GM18520 (cell line): ENCODE results near the gene USP47.

Experiments used
- ATAC-seq: cut with Tn5 transposase; IDR thresholded peaks from one replicate; pipeline ENCODE4 v1.9.1; 2021; ENCODE audit not compliant: unreplicated experiment

The USP47 gene

GRCh38 chr11:11937433-11937832, 95.7 kb downstream of the USP47 start:
- ATAC-seq, result no peak

GRCh38 chr11:11937957-11938356, 96.2 kb downstream of the USP47 start:
- ATAC-seq, result no peak

GRCh38 chr11:11940551-11940950, 98.8 kb downstream of the USP47 start:
- no peak for ATAC-seq

- ATAC-seq, result no peak
Measured at GRCh38 chr11:11942668-11943067, 100.9 kb downstream of the USP47 start.

- ATAC-seq, result no peak
Measured at GRCh38 chr11:11944444-11944843, 102.7 kb downstream of the USP47 start.

- ATAC-seq, result no peak
Measured at GRCh38 chr11:11946180-11946579, 104.4 kb downstream of the USP47 start.

GRCh38 chr11:11946878-11947277, 105.1 kb downstream of the USP47 start:
- ATAC-seq, result no peak

- ATAC-seq, result no peak
Measured at GRCh38 chr11:11947825-11948224, 106.1 kb downstream of the USP47 start.

- ATAC-seq, result no peak
Measured at GRCh38 chr11:11948242-11948947, 106.6 kb downstream of the USP47 start.

- ATAC-seq, result no peak
Measured at GRCh38 chr11:11949482-11949881, 107.7 kb downstream of the USP47 start.

GRCh38 chr11:11952036-11952435, 110.3 kb downstream of the USP47 start:
- no peak for ATAC-seq

GRCh38 chr11:11956006-11956405, 114.2 kb downstream of the USP47 start:
- ATAC-seq, result no peak

- ATAC-seq, result no peak
Measured at GRCh38 chr11:11958403-11959231, 116.8 kb downstream of the USP47 start.

- ATAC-seq, result no peak
Measured at GRCh38 chr11:11959601-11960000, 117.8 kb downstream of the USP47 start.

GRCh38 chr11:11960687-11961086, 118.9 kb downstream of the USP47 start:
- no peak for ATAC-seq

GRCh38 chr11:11961399-11962028, 119.7 kb downstream of the USP47 start:
- ATAC-seq, result no peak

GRCh38 chr11:11963067-11963466, 121.3 kb downstream of the USP47 start:
- ATAC-seq, result no peak

GRCh38 chr11:11963842-11964773, 122.3 kb downstream of the USP47 start:
- ATAC-seq, result no peak

GRCh38 chr11:11964774-11965150, 123.0 kb downstream of the USP47 start:
- no peak for ATAC-seq

- no peak for ATAC-seq
Measured at GRCh38 chr11:11965192-11965591, 123.4 kb downstream of the USP47 start.
